ENCODE measurements around the gene BTBD9. TPM values are rescaled to one million over a fixed set of nuclear protein-coding genes. Genes with fewer than 3 reads are reported as not detected.

Gene BTBD9
- total and polyA plus RNA-seq, 2 donors (not counting 1 experiment from before 2014, with no cell fraction given): 4.1 to 48.9 TPM

- intact Hi-C loops (cut with micrococcal nuclease): no loop called here
- ChIA-PET CTCF (interaction anchor here (1.4 kb wide), 1 partner anchor 216 kb away, joined by 3 read pairs; no protein-coding TSS in a partner anchor), POLR2A (no interaction called here)
- H3K27ac ChIP-seq (ENCODE audit: low read length in 2 of 2): peak overlapping the region in 1 of 2 donors; percentile 48
- no peaks in the 10 kb centered on the region for H3K36me3 ChIP-seq (replicated peaks in 1 of 2; ENCODE audit: control extremely low read depth in 1 of 2, control insufficient read depth in 1 of 2, extremely low read depth in 1 of 2, insufficient read depth in 2 of 2, low read length in 1 of 2)
- H3K4me1 ChIP-seq (ENCODE audit: control insufficient read depth in 2 of 2, insufficient read depth in 2 of 2, low read length in 2 of 2): peaks cover 23 to 25% of the 10 kb centered on the region in 2 donors
- no peaks in the 10 kb centered on the region for H3K9me3 ChIP-seq (ENCODE audit: control extremely low read depth in 1 of 3, control insufficient read depth in 2 of 3, insufficient read depth in 1 of 3, low read length in 2 of 3)
- no peak overlapping the region for H2AFZ ChIP-seq (ENCODE audit: insufficient read depth, low read depth, low read length, poor library complexity, severe bottlenecking)
- peak overlapping the region; percentile 44 for H3K4me2 ChIP-seq (replicated peaks; ENCODE audit: low read depth, low read length, poor library complexity, severe bottlenecking)
- Mint-ChIP-seq H3K27ac (peak overlapping the region; percentile 3), H3K9me3 (ENCODE audit: insufficient read depth) (no peaks in the 10 kb centered on the region), H3K4me1 (peaks cover 26% of the 10 kb centered on the region), H3K4me3 (peak overlapping the region; percentile 28), H3K27me3 (no peaks in the 10 kb centered on the region)
- H4K20me1 ChIP-seq (ENCODE audit: control insufficient read depth, insufficient read depth, low read length, poor library complexity, severe bottlenecking): no peaks in the 10 kb centered on the region
- no peaks in the 10 kb centered on the region for H3K79me2 ChIP-seq (ENCODE audit: control insufficient read depth, insufficient read depth, low read length)
- H3K27me3 ChIP-seq (replicated peaks in 1 of 4; ENCODE audit: control extremely low read depth in 1 of 4, control insufficient read depth in 3 of 4, insufficient read depth in 4 of 4, low read length in 3 of 4): no peaks in the 10 kb centered on the region
- no peak for TF ChIP-seq CTCF (IDR thresholded peaks at IDR 0.05)
- TF ChIP-seq EZH2 (IDR thresholded peaks at IDR 0.05; ENCODE audit: borderline replicate concordance, insufficient read depth, low read depth, low read length, poor library complexity, severe bottlenecking): no peak
- DNase-seq (peak; percentile 54), ATAC-seq (ENCODE audit: low read depth) (peak; percentile 78)
- H3K4me3 ChIP-seq (ENCODE audit: control extremely low read depth in 1 of 5, extremely low read depth in 1 of 5, insufficient read depth in 1 of 5, low read depth in 2 of 5, low read length in 4 of 5): no peak overlapping the region
- peak overlapping the region; percentile 34 for H3K9ac ChIP-seq (ENCODE audit: low read length)
Observed at GRCh38 chr6:38307740-38308139, 332.0 kb downstream of the BTBD9 start.

- H3K4me2 ChIP-seq (replicated peaks; ENCODE audit: low read depth, low read length, poor library complexity, severe bottlenecking): peak overlapping the region; percentile 44
- peak overlapping the region; percentile 34 for H3K9ac ChIP-seq (ENCODE audit: low read length)
- H3K4me3 Mint-ChIP-seq: peak overlapping the region; percentile 23
- no peaks in the 10 kb centered on the region for H3K27me3 ChIP-seq (replicated peaks in 1 of 4; ENCODE audit: control extremely low read depth in 1 of 4, control insufficient read depth in 3 of 4, insufficient read depth in 4 of 4, low read length in 3 of 4)
- no peaks in the 10 kb centered on the region for H3K9me3 Mint-ChIP-seq (ENCODE audit: insufficient read depth)
- H3K4me1 Mint-ChIP-seq: peaks cover 26% of the 10 kb centered on the region
- ChIA-PET CTCF (interaction anchor here (1.4 kb wide), 1 partner anchor 215 kb away, joined by 3 read pairs; no protein-coding TSS in a partner anchor), POLR2A (no interaction called here)
- no peaks in the 10 kb centered on the region for H3K79me2 ChIP-seq (ENCODE audit: control insufficient read depth, insufficient read depth, low read length)
- no peak for ATAC-seq (ENCODE audit: low read depth)
- no peaks in the 10 kb centered on the region for H3K27me3 Mint-ChIP-seq
- H3K4me1 ChIP-seq (ENCODE audit: control insufficient read depth in 2 of 2, insufficient read depth in 2 of 2, low read length in 2 of 2): peaks cover 23 to 25% of the 10 kb centered on the region in 2 donors
- no peaks in the 10 kb centered on the region for H3K36me3 ChIP-seq (replicated peaks in 1 of 2; ENCODE audit: control extremely low read depth in 1 of 2, control insufficient read depth in 1 of 2, extremely low read depth in 1 of 2, insufficient read depth in 2 of 2, low read length in 1 of 2)
- no peaks in the 10 kb centered on the region for H3K9me3 ChIP-seq (ENCODE audit: control extremely low read depth in 1 of 3, control insufficient read depth in 2 of 3, insufficient read depth in 1 of 3, low read length in 2 of 3)
- DNase-seq: no peak
- H3K27ac Mint-ChIP-seq: no peak overlapping the region
- no peak overlapping the region for H2AFZ ChIP-seq (ENCODE audit: insufficient read depth, low read depth, low read length, poor library complexity, severe bottlenecking)
- H3K4me3 ChIP-seq (ENCODE audit: control extremely low read depth in 1 of 5, extremely low read depth in 1 of 5, insufficient read depth in 1 of 5, low read depth in 2 of 5, low read length in 4 of 5): no peak overlapping the region
- TF ChIP-seq CTCF (IDR thresholded peaks at IDR 0.05): no peak
- no peak for TF ChIP-seq EZH2 (IDR thresholded peaks at IDR 0.05; ENCODE audit: borderline replicate concordance, insufficient read depth, low read depth, low read length, poor library complexity, severe bottlenecking)
- intact Hi-C loops (cut with micrococcal nuclease): no loop called here
- no peaks in the 10 kb centered on the region for H4K20me1 ChIP-seq (ENCODE audit: control insufficient read depth, insufficient read depth, low read length, poor library complexity, severe bottlenecking)
- peak overlapping the region in 1 of 2 donors; percentile 48 for H3K27ac ChIP-seq (ENCODE audit: low read length in 2 of 2)
Observed at GRCh38 chr6:38306931-38307330, 332.8 kb downstream of the BTBD9 start.

Measured in B cell (primary cell).